Stimulated activated CD8-positive, alpha-beta memory T cell treated with anti-CD3 and anti-CD28 coated beads, Interleukin-4, amount 100 ng/mL, for 24 hours (primary cell): ENCODE measurements around the gene EXOC6.

Experiments used
- DNase-seq: peaks from one replicate; pipeline ENCODE4 v3.0.0-alpha.2; 2020; ENCODE audit warnings: low read depth

The EXOC6 gene, protein sequence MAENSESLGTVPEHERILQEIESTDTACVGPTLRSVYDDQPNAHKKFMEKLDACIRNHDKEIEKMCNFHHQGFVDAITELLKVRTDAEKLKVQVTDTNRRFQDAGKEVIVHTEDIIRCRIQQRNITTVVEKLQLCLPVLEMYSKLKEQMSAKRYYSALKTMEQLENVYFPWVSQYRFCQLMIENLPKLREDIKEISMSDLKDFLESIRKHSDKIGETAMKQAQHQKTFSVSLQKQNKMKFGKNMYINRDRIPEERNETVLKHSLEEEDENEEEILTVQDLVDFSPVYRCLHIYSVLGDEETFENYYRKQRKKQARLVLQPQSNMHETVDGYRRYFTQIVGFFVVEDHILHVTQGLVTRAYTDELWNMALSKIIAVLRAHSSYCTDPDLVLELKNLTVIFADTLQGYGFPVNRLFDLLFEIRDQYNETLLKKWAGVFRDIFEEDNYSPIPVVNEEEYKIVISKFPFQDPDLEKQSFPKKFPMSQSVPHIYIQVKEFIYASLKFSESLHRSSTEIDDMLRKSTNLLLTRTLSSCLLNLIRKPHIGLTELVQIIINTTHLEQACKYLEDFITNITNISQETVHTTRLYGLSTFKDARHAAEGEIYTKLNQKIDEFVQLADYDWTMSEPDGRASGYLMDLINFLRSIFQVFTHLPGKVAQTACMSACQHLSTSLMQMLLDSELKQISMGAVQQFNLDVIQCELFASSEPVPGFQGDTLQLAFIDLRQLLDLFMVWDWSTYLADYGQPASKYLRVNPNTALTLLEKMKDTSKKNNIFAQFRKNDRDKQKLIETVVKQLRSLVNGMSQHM

DNA sequence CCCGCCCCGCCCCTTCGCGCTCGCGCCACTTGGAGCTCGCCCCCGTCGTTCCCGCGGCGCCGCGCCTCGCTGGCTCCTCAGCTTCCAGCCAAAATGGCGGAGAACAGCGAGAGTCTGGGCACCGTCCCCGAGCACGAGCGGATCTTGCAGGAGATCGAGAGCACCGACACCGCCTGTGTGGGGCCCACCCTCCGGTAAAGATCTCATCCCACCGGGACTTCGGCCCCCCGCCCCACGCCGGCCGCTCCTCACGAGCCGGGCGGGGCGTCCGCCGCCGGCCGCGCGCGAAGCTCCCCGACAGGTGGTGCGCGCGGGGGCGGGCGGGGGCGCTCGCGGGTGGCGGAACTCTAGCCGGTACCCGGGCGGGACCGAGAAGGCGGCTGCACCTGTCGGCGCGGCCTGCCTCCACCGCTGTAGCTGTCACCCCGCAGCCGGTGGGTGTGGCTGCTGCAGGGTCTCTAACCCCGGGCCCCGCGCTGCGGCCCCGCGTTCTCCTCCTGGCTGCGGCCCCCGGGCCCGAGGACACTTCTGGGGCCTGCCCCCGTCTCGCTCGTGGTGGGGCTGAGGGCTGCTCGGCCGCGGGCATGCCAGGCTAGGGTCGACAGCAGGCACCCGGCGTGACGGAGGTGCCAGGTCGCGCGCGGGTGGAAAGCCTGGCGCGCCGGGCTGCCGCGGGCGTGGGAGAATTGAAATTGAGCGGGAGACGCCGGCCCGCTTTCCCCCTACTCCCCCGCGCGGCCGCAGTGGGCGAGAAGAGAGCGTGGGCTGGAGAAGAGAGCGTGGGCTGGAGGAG is at the start of gene EXOC6:
Gene EXOC6, plus strand, starts transcription at position 80 of the 793 bp plus-strand sequence. Its CDS starts 14 bp downstream, at position 94.
- DNase-seq, result peak; percentile 68

DNA sequence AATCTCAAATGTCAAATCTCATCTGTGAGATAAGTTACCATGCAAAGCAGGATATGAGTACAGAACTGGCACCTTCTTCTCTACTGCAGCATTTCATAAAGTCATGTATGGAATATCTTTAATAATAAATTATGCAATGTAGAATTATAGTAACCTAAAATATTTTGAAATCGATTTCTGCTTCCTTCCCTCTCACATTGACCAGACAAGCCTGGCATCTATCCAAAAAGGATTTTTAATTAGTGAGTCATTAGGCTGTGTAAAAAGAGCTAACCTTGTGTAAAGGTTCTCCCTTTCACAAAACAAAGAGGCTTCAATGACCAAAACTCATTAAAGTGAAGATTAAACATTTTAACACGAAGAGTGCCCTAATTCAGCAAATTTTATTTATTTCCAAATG is 48.8 kb upstream of the EXOC6 start:
- DNase-seq, result no peak

DNA sequence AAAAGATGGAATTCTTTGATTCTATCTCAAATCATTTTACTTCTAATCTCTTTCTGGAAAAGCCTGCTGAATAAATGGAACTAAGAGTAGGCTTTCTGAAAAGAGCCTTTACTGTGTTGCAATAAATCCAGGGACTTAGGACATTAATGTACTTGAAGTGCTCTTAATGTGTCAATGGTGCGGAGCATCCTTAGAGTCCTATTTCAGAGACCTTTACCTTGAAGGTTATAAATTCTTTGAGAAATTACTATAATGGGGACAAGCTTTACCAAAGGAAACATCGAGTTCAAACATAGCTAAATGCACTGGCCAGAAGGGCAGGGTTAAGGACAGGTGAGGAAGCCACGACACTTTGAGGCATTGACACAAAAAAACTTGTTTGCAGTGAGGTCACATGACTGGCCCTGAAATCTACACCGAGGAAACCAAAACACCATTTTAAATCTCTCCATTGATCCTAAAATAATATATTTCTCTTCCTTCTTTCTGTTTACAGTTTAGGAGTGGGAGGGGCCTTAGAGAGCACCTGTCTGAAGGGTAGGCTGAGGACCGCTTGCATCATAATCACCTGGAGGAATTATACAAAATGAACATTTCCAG is 48.1 kb upstream of the EXOC6 start:
- DNase-seq, result no peak

DNA sequence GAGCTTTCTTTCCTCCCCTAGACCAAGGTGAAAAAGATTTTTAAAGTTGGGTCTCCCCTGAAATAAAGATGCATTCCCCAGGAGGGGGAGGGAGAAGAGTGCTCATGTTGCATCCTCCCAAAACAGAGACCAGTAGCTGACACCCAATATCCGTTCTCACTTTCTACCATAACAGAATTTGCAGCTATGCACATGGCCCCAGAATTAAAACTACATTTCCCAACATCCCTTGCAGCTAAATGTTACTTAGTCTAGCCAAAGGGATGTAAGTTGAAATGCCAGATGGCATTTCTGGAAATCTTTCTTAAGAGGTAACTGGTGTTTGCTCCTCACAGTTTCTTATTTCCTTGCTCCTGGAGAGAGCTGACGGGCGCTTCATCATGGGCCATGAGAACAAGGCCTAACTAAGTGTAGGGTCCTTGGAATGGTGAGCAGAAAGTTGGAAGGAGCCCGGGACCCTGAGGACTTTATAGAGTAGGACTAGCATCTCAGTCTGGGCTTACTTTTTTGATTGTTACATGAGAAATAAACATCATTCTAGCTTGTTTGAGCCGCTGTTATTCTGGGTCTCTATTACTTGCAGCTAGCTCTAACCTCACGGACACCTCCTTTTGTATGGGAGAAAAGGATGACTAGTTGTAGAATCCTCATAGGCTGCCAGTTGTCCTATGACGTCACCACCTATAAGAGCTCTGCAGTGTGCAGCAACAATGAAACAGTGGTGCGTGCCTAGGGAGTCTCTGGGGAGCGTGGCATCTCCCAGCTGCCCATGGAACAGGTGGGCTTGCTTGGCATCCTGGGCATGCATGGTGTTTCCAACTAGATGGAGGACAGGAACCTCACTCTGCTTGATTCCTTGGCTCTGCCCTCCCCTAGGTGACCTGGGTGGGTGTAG is 46.1 kb upstream of the EXOC6 start:
- DNase-seq, result no peak

DNA sequence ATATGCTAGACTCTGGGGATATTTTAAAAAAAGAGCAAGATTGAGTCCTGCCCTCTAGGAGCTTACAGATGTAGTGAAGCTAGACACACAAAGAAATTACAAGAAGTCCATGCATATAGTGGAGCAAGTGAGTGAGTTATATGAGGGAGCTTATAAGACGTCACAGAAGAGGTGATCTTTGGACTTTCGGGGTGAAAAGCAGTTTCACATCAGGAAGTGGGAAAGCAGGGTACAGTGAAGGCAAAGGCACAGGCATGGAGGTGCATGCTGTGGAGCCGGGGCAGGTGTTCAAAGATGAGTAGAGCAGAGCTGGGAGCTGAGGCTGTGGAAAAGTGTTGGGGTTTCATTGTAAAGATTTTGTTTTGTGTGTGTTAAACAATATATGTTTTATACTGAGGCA is 38.5 kb upstream of the EXOC6 start:
- no peak for DNase-seq

DNA sequence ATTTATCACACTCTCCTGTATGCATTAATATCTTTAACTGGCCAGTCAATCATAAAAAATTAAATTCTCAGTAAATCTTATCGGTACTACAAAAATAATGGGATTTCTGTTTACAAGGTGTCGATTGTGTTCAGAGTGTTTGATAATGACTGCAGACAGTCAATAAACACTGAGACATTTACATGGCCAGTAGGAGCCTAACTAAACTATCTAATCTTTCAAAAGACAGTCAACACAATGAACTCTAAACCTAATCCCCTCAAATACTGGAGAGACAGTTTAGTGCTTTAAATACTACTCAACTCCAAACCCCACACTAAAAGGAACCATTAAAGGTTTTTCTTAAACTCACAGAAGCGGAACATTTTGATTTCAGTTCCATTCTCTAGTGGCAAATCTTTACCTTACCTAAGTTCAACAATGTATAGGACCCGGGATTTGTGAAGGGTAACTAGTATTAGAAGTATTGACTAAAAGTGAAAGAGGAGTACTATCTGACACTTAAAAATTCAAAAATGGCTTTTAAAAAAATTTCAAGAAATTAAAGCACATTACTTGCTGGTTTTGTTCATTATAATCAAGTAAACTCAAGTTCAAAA is 37.3 kb upstream of the EXOC6 start:
- no peak for DNase-seq

DNA sequence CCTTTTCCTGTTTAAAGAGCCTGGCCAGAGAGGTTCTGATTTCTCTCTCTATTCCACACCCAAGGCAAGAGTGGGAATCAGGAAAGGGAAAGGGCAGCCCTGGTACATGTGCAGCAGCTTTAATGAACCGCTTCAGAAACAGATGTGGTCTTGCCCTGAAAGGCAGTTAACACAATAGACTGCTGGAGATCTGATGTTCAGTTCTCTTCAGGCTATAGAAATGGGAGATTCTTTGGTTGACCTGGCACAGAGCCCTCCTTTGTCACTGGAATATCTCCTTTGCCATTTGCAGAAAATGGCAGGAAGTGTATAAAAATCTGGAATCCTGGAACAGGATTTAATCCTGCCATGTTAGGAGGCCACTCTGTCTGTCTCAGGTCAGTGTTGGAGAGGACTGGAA is 36.3 kb upstream of the EXOC6 start:
- no peak for DNase-seq

DNA sequence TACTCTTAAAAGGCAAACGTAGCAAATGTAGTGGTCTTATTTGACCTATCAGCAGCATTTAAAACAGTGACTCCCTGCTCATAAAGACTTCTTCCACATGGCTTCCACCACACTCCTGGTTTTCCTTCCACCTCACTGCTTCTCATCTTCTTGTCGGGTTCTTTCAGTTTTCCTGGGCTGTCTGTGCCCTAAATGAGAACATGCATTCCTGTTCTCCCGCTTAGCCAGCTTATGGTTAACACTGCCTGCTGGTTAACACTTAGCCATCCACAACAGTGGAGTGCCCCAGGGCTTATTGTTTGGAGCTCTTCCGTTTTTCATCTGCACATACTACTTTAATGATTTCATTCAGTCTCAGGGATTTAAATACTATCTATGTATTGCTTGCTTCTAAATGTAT is 34.3 kb upstream of the EXOC6 start:
- no peak for DNase-seq

DNA sequence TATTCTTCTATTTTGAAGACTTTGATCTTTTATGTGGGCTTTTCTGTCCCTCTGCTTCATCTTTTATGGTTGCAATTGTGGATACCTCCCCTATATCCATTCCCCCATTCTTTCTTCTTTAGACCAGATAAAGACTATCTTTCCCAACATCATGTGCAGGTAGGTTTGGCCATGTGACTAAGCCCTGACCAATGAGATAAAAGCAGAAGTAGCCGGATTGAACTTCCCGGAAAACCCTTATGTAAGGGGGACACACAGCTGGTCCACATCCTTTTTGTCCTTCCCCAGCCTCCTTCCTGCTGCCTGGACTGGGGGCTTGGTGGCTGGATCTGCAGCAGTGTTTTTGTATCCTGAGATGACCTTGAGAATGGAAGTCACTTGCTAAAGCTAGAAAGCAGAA is 33.5 kb upstream of the EXOC6 start:
- no peak for DNase-seq

DNA sequence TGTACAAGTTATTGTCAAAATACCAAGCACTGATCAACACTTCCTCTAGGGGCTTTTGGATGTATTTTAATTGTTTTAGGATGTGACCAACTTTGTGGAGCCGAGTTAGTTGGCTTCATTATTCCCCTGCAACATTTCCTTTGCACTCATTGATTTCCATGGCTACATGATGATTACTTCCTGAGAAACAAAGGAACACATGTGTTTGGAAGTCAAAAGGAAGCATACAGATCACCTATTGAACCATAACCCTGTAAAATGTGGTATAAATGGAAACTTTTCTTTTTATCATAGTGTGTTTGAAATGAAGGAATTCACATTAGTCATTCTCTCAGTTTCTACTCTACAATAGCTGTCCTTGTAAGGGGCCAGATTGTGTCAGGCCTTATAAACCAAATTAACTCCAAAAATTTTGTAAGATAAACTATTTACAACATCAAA is 32.2 kb upstream of the EXOC6 start:
- no peak for DNase-seq

DNA sequence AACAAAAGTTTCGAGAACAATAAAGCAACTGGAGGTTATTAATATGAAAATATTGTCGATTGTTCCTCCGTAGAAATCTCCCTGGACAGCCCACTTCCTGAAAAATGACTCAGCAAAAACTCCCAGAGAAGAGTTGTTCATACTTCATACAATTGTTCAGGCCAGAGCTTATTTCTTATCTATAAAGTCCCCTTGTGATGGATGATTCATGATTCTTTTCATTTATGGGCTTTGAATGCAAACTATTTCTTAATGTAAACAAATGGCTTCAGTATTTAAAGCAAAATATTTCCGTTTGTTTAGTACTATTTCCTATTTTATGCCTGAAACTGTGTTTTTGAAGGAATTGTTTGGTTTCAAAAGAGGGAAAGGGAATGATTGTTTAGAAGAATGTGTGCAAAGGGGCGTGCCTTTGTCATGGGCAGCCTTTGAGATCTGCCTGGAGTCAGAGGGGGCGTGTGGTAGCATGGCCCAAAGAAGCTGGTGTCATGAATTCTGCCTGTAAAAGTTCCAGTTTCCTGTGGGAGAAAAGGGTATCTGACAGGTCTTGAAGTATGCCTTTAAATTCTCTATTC is 26.2 kb upstream of the EXOC6 start:
- DNase-seq, result no peak

DNA sequence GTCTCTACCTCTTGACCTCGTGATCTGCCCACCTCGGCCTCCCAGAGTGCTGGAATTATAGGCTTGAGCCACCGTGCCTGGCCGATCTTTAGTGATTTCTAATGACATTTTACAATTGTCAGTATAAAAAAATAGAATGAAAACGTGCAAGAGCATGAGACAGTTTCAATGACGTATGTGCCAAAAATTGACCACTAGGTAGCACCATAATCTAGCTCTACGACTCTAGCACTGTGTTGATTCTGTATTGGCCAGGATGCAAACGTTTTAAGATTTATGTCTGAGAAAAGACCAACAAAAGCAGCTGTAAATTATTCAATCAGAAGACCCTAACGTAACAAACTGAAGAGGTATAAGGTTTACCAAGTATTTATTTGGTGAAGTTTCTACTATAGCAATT is 25.4 kb upstream of the EXOC6 start:
- DNase-seq, result no peak

DNA sequence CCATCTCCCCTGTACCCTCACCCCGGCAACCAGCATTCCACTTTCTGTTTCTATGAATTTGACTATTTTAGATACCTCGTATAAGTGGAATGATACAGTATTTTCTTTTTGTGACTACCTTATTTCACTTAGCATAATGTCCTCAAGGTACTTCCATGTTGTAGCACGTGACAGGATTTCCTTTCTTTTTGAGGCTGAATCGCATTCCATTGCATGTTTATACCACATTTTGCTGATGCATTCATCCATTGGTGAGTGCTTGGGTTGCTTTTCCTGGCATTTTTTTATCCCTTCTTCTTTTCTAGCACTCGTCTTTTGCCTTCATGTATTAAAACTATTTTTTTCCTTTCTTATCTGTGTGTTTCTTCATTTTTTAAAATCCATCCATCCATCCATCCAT is 22.3 kb upstream of the EXOC6 start:
- no peak for DNase-seq

DNA sequence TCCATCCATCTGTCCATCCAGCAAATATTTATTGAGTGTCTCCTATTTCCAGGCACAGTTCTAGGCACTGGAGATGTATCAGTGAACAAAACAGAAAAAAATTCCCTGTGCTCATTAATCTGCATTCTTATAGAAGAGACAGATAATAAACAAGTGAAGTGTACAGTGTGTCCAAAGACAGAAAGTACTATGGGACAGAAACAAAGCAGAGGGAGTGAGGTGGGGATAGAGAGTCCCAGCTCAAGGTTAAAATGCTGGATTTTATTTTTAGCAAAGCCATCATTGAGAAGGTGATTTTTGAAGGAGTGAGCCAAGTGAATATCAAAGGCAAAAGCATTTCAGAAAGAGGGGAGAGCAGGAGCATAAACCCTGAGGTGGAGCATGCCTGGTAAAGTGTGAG is 21.8 kb upstream of the EXOC6 start:
- no peak for DNase-seq

DNA sequence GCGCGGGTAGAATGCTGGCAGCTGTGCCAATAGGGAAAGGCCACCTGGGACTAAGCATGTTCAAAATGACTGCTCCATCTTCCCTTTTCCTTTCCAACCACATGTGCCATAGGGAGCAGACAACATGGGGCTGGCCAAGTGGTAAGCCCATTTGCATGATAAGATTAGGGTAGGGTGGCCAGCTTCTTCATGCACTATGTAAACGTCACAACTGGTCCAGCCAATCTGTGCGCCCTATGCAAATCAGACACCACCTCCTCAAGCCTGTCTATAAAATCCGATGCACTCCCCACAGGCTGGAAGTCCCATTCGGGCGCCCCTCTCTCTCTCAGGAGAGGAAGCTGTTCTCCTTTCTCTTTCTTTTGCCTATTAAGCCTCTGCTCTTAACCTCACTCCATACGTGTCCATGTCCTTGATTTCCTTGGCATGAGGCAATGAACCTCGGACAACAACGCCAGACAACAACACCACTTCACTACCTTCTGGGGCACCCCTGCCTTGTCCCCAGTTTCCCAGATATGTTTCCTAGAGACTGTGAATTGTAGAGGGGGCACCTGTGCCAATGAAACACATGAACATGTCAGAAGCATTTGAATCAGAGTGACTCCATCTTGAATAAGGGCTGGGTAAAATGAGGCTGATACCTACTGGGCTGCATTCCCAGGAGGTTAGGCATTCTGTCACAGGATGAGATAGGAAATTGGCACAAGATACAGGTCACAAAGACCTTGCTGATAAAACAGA is 19.1 kb upstream of the EXOC6 start:
- no peak for DNase-seq

DNA sequence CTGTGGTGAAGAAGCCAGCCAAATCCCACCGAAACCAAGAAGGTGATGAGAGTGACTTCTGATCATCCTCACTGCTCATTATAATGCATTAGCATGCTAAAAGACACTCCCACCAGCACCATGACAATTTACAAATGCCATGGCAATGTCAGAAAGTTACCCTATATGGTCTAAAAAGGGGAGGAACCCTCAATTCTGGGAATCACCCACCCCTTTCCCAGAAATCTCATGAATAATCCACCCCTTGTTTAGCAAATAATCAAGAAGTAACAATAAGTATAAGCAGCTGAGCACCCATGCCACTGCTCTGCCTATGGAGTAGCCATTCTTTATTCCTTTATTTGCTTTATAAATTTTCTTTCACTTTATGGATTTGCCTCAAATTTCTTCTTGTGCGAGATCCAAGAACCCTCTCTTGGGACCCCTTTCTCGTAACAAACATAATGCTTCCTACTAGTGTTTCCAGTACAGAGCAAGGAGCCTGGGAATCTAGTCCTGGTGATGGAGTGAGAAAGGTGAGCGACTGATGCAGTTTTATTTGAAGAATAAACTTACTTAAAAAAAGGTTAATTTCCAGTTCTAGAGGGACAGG is 18.4 kb upstream of the EXOC6 start:
- no peak for DNase-seq

DNA sequence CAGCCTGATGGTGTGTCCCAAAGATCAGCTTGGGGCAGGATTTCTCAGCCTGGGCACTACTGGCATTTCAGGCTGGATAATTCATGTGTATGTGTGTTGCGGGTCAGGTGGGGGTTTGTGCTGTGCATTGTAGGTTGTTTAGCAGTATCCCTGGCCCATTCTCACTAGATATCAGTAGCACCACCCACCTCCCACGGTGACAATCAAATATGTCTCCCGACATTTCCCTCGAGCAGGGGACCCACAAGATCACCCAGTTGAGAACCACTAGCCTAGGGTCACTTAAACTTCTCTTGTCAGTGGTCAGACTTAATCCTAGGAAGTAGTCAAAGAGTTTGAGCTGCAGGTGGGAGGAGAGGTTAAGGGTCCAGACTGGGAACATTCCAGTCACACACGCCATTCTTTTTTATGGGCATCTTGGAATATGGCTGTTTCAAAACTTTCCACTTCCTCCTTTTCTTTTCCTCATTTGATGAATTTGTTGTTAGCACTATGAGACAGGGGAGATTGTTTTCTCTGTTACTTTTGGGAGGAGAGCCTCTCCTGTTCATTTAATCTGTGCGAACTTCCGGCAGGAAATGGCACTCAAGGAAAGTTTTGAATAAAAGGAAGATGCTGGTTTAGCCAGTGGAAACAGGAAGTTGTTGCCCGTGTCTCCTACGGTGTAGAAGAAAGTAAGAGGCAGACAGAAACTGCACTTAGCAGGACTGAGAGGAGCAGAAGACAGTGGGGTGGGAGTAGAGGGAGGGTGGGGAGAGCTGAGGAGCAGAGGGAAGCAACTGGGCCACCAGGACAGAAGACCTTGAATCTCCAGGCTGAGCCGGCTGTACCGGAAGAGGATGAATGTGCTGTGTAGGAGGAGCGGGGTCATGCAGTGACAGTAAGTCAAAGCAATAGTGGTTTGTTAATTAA is 17.6 kb upstream of the EXOC6 start:
- no peak for DNase-seq

DNA sequence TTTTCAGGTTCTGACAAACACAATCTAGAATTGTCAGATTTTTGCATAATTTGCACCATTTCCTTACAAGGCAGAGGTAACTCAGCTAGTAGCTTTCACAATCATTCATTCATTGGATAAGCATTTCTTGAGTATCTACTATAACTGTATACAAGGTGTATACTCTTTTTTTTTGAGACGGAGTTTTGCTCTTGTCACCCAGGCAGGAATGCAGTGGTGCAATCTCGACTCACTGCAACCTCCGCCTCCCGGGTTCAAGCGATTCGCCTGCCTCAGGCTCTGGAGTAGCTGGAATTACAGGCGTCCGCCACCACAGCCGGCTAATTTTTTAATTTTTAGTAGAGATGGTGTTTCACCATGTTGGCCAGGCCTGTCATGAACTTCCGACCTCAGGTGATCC is 16.2 kb upstream of the EXOC6 start:
- no peak for DNase-seq
